HL-60 (cell line): Measurements from ENCODE around the gene PHF21B.

ENCODE experiments used
- DNase-seq, 2 experiments: peaks; one replicate each; pipeline ENCODE4 v3.0.0-alpha.2; 2010 to 2020; ENCODE audit warnings: low read depth in 1 of 2, low spot score in 1 of 2
- H3K27ac ChIP-seq: fragments of 250-450 bp; sonication (Bioruptor Pico); replicated peaks from 2 replicates; pipeline ENCODE4 v1.5.1; 2020; ENCODE audit warnings: mild to moderate bottlenecking, moderate library complexity
- H3K27me3 ChIP-seq: fragments of 250-450 bp; sonication (Bioruptor Pico); 2 replicates; pipeline ENCODE4 v1.5.1; 2021; ENCODE audit warnings: mild to moderate bottlenecking, moderate library complexity; ENCODE audit not compliant: insufficient read depth, poor library complexity, severe bottlenecking
- H3K4me3 ChIP-seq: replicated peaks from 2 replicates; pipeline ENCODE4 v1.5.1; 2011; ENCODE audit warnings: mild to moderate bottlenecking, control low read depth, low read length; ENCODE audit not compliant: insufficient read depth
- CTCF ChIP-seq: IDR thresholded peaks from one replicate; pipeline ENCODE4 v1.5.1; 2011; ENCODE audit warnings: low read length, control low read depth, inconsistent platforms; ENCODE audit not compliant: insufficient read depth
- GABPA ChIP-seq: IDR thresholded peaks from 2 replicates; pipeline ENCODE4 v1.6.1; 2012; ENCODE audit warnings: low read depth
- POLR2AphosphoS5 ChIP-seq: IDR thresholded peaks from 2 replicates; pipeline ENCODE4 v1.6.1; 2012; ENCODE audit warnings: low read depth
- REST ChIP-seq: IDR thresholded peaks from 2 replicates; pipeline ENCODE4 v1.6.1; 2012; ENCODE audit warnings: low read depth; ENCODE audit not compliant: insufficient replicate concordance
- SPI1 ChIP-seq: IDR thresholded peaks from 2 replicates; pipeline ENCODE4 v1.6.1; 2012; ENCODE audit warnings: low read depth, mild to moderate bottlenecking, borderline replicate concordance

The PHF21B gene

GRCh38 chr22:44937216-44937615, 72.6 kb downstream of the PHF21B start:
- Histone ChIP-seq H3K27me3 (no peaks in the 10 kb centered on the region), H3K4me3 (no peak overlapping the region), H3K27ac (no peak overlapping the region)
- DNase-seq: no peak
- TF ChIP-seq GABPA (no peak), REST (no peak), CTCF (no peak), SPI1 (no peak), POLR2AphosphoS5 (no peak)

- no peak for DNase-seq
- no peak overlapping the region for H3K4me3 ChIP-seq
- no peak overlapping the region for H3K27ac ChIP-seq
- H3K27me3 ChIP-seq: no peaks in the 10 kb centered on the region
- TF ChIP-seq POLR2AphosphoS5 (no peak), GABPA (no peak), SPI1 (no peak), REST (no peak), CTCF (no peak)
These were observed 73.6 kb downstream of the PHF21B start for GRCh38 chr22:44936201-44936600.

GRCh38 chr22:44935724-44936123, 74.1 kb downstream of the PHF21B start:
- no peak for TF ChIP-seq SPI1
- no peak overlapping the region for H3K27ac ChIP-seq
- H3K27me3 ChIP-seq: no peaks in the 10 kb centered on the region
- no peak for DNase-seq
- no peak overlapping the region for H3K4me3 ChIP-seq

- TF ChIP-seq REST (no peak), POLR2AphosphoS5 (no peak), CTCF (no peak), SPI1 (no peak), GABPA (no peak)
- Histone ChIP-seq H3K27me3 (no peaks in the 10 kb centered on the region), H3K27ac (no peak overlapping the region), H3K4me3 (no peak overlapping the region)
- no peak for DNase-seq
These were observed 75.4 kb downstream of the PHF21B start for GRCh38 chr22:44934454-44934735.
